ENCODE measurements around the gene RUNDC1. TPM values are rescaled to one million over a fixed set of nuclear protein-coding genes. Genes with fewer than 3 reads are reported as not detected.

The RUNDC1 gene
- total RNA-seq, 1 experiment from 2014 or later: 11.2 TPM

GRCh38 chr17:43021741-43022512, 41.6 kb downstream of the RUNDC1 start, which contains the start of gene VAT1:
VAT1 (minus strand) TSS chr17:43022385; CDS start chr17:43022322, 63 bp downstream.
- DNase-seq (ENCODE audit: low read depth, low spot score) (no peak), ATAC-seq (peak; percentile 88)
- peak within 1 kb of the TSS; percentile 82 for H3K27ac ChIP-seq (ENCODE audit: low read length)
- in situ Hi-C loops (cut with HindIII; ENCODE audit: low pct_unique_long_range_greater_than_20kb, low sequenced_read_pairs) (no loop called here), intact Hi-C loops (cut with micrococcal nuclease; ENCODE audit: unreplicated experiment) (no loop called here)
- CTCF ChIA-PET: interaction anchor here (0.6 to 0.7 kb wide), 2 partner anchors 10 to 19 kb away, joined by 8 to 11 read pairs; no protein-coding TSS in a partner anchor
- TF ChIP-seq, protein P1, sequence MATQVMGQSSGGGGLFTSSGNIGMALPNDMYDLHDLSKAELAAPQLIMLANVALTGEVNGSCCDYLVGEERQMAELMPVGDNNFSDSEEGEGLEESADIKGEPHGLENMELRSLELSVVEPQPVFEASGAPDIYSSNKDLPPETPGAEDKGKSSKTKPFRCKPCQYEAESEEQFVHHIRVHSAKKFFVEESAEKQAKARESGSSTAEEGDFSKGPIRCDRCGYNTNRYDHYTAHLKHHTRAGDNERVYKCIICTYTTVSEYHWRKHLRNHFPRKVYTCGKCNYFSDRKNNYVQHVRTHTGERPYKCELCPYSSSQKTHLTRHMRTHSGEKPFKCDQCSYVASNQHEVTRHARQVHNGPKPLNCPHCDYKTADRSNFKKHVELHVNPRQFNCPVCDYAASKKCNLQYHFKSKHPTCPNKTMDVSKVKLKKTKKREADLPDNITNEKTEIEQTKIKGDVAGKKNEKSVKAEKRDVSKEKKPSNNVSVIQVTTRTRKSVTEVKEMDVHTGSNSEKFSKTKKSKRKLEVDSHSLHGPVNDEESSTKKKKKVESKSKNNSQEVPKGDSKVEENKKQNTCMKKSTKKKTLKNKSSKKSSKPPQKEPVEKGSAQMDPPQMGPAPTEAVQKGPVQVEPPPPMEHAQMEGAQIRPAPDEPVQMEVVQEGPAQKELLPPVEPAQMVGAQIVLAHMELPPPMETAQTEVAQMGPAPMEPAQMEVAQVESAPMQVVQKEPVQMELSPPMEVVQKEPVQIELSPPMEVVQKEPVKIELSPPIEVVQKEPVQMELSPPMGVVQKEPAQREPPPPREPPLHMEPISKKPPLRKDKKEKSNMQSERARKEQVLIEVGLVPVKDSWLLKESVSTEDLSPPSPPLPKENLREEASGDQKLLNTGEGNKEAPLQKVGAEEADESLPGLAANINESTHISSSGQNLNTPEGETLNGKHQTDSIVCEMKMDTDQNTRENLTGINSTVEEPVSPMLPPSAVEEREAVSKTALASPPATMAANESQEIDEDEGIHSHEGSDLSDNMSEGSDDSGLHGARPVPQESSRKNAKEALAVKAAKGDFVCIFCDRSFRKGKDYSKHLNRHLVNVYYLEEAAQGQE (IDR thresholded peaks at IDR 0.05; ENCODE audit: insufficient read depth in 1 of 2, low read depth in 2 of 2, low read length in 1 of 2): no peak
- 0 out of 2 replicates have a peak, but pooled peaks have one; percentile 22 for TF ChIP-seq SIN3A (IDR thresholded peaks at IDR 0.05; ENCODE audit: borderline replicate concordance, insufficient read depth, low read depth, low read length)
- H3K4me3 ChIP-seq (ENCODE audit: low read depth in 2 of 2, low read length in 2 of 2): peak within 1 kb of the TSS; percentile 71 to 87
- BruUV-seq (replicated peaks): no TSS peak
- H3K4me1 ChIP-seq (ENCODE audit: control insufficient read depth, insufficient read depth, low read length): peaks cover 12% of the 10 kb centered on the region
- POLR2A ChIA-PET: interaction anchor here (0.6 to 0.7 kb wide), 2 partner anchors 12 to 255 kb away, joined by 4 to 8 read pairs; no protein-coding TSS in a partner anchor
- no peaks in the 10 kb centered on the region for H3K27me3 ChIP-seq (ENCODE audit: control insufficient read depth, insufficient read depth, low read length)
- no peaks in the 10 kb centered on the region; the same call in 1 of the 2 replicates for H3K36me3 ChIP-seq (ENCODE audit: control insufficient read depth, insufficient read depth, low read length)
- no peaks in the 10 kb centered on the region for H3K9me3 ChIP-seq (ENCODE audit: control insufficient read depth, insufficient read depth, low read depth, low read length)

GRCh38 chr17:43024407-43025289, 44.3 kb downstream of the RUNDC1 start, which contains the start of gene RND2:
RND2 (plus strand) TSS chr17:43025231; CDS start chr17:43025348, 117 bp downstream.
- no peaks in the 10 kb centered on the region for H3K27me3 ChIP-seq (ENCODE audit: control insufficient read depth, insufficient read depth, low read length)
- intact Hi-C loops (cut with micrococcal nuclease; ENCODE audit: unreplicated experiment) (no loop called here), in situ Hi-C loops (cut with HindIII; ENCODE audit: low pct_unique_long_range_greater_than_20kb, low sequenced_read_pairs) (no loop called here)
- no TSS peak for BruUV-seq (replicated peaks)
- H3K9me3 ChIP-seq (ENCODE audit: control insufficient read depth, insufficient read depth, low read depth, low read length): no peaks in the 10 kb centered on the region
- no peaks in the 10 kb centered on the region; the same call in 1 of the 2 replicates for H3K36me3 ChIP-seq (ENCODE audit: control insufficient read depth, insufficient read depth, low read length)
- no peak; the same call in 1 of the 2 replicates for TF ChIP-seq CTCF (IDR thresholded peaks at IDR 0.05)
- TF ChIP-seq TCF7L2 (IDR thresholded peaks at IDR 0.05; ENCODE audit: low read depth, low read length): no peak
- TF ChIP-seq POLR2AphosphoS5 (IDR thresholded peaks at IDR 0.05; ENCODE audit: low read depth, low read length): no peak
- no peak for TF ChIP-seq SIN3A (IDR thresholded peaks at IDR 0.05; ENCODE audit: borderline replicate concordance, insufficient read depth, low read depth, low read length)
- TF ChIP-seq, protein P1 (IDR thresholded peaks at IDR 0.05; ENCODE audit: insufficient read depth in 1 of 2, low read depth in 2 of 2, low read length in 1 of 2): no peak
- POLR2A ChIA-PET: interaction anchor here (0.9 kb wide), 1 partner anchor 147 kb away, joined by 3 read pairs; no protein-coding TSS in a partner anchor
- DNase-seq (ENCODE audit: low read depth, low spot score) (peak; percentile 52), ATAC-seq (peak; percentile 65)
- peak within 1 kb of the TSS; percentile 46 to 75 for H3K4me3 ChIP-seq (ENCODE audit: low read depth in 2 of 2, low read length in 2 of 2)
- CTCF ChIA-PET: interaction anchor here (0.5 to 0.6 kb wide), 3 partner anchors 23 to 94 kb away, joined by 3 to 16 read pairs (median 4); no protein-coding TSS in a partner anchor
- H3K27ac ChIP-seq (ENCODE audit: low read length): 0 out of 2 replicates have a peak within 1 kb of the TSS, but pooled peaks have one; percentile 39
- peaks cover 8% of the 10 kb centered on the region for H3K4me1 ChIP-seq (ENCODE audit: control insufficient read depth, insufficient read depth, low read length)
